Neural progenitor cell (in vitro differentiated cells): ENCODE data around the gene NEDD8. TPM values are rescaled to one million over a fixed set of nuclear protein-coding genes. Genes with fewer than 3 reads are reported as not detected.
A peak's percentile ranks its signal among the peaks of the same experiment; 100 is the strongest.

Experiments
- DNase-seq: peaks from one replicate; pipeline ENCODE4 v3.0.0-alpha.2; 2016; ENCODE audit warnings: low spot score
- H2AFZ ChIP-seq: fragments of 200-600 bp; sonication (generic); replicated peaks from 2 replicates; pipeline ENCODE4 v1.6.1; 2016; ENCODE audit warnings: antibody characterized with exemption
- H3F3A ChIP-seq: fragments of 200-600 bp; sonication (generic); 2 replicates; pipeline ENCODE4 v1.6.1; 2016; ENCODE audit warnings: antibody characterized with exemption, low read depth
- H3K27ac ChIP-seq: fragments of 200-600 bp; sonication (generic); 2 replicates; pipeline ENCODE4 v1.5.1; 2016; ENCODE audit warnings: mild to moderate bottlenecking
- H3K27me3 ChIP-seq: fragments of 200-600 bp; sonication (generic); 2 replicates; pipeline ENCODE4 v1.6.1; 2016; ENCODE audit warnings: mild to moderate bottlenecking, moderate library complexity
- H3K36me3 ChIP-seq: fragments of 200-600 bp; sonication (generic); 2 replicates; pipeline ENCODE4 v1.5.1; 2016
- H3K4me1 ChIP-seq: fragments of 200-600 bp; sonication (generic); 2 replicates; pipeline ENCODE4 v1.6.1; 2016; ENCODE audit warnings: mixed run types
- H3K4me2 ChIP-seq: fragments of 200-600 bp; sonication (generic); 2 replicates; pipeline ENCODE4 v1.6.1; 2016
- H3K4me3 ChIP-seq: fragments of 200-600 bp; sonication (generic); 2 replicates; pipeline ENCODE4 v1.5.1; 2016
- H3K79me2 ChIP-seq: fragments of 200-600 bp; sonication (generic); 2 replicates; pipeline ENCODE4 v1.6.1; 2016; ENCODE audit warnings: low read depth
- H3K9ac ChIP-seq: fragments of 200-600 bp; sonication (generic); 2 replicates; pipeline ENCODE4 v1.6.1; 2016
- H3K9me3 ChIP-seq: fragments of 200-600 bp; sonication (generic); 2 replicates; pipeline ENCODE4 v1.5.1; 2016; ENCODE audit warnings: low read depth
- H4K20me1 ChIP-seq: fragments of 200-600 bp; sonication (generic); 2 replicates; pipeline ENCODE4 v1.6.1; 2016; ENCODE audit warnings: low read depth
- H3K27ac Mint-ChIP-seq: 3 replicates; pipeline ENCODE4 v1.8.0; 2021; ENCODE audit warnings: mixed read lengths
- H3K27me3 Mint-ChIP-seq: 2 replicates; pipeline ENCODE4 v1.8.0; 2022; ENCODE audit warnings: low read depth, mild to moderate bottlenecking, inconsistent platforms, moderate library complexity, mixed read lengths; ENCODE audit not compliant: insufficient read depth
- H3K36me3 Mint-ChIP-seq: 3 replicates; pipeline ENCODE4 v1.8.0; 2021; ENCODE audit warnings: mixed read lengths
- H3K4me1 Mint-ChIP-seq: 3 replicates; pipeline ENCODE4 v1.8.0; 2021; ENCODE audit warnings: mixed read lengths
- H3K4me3 Mint-ChIP-seq: 3 replicates; pipeline ENCODE4 v1.8.0; 2021; ENCODE audit warnings: mild to moderate bottlenecking, moderate library complexity, mixed read lengths
- H3K9me3 Mint-ChIP-seq: 3 replicates; pipeline ENCODE4 v1.8.0; 2020; ENCODE audit warnings: mixed read lengths
- EZH2 ChIP-seq: fragments of 200-600 bp; sonication (generic); IDR thresholded peaks from 2 replicates; pipeline ENCODE4 v1.6.1; 2017; ENCODE audit warnings: antibody characterized with exemption, mild to moderate bottlenecking, moderate library complexity
- EZH2phosphoT487 ChIP-seq: fragments of 200-600 bp; sonication (generic); IDR thresholded peaks from 2 replicates; pipeline ENCODE4 v1.6.1; 2017; ENCODE audit warnings: antibody characterized with exemption
- total RNA-seq: library from RNA; depleted of rRNA; stranded (reverse); fragments of >200 nt; gene quantifications from 2 replicates; pipeline ENCODE4 v1.2.3, GENCODE V29; 2015; ENCODE audit warnings: low replicate concordance
- TF ChIP-seq, protein P1 (sequence below): fragments of 200-600 bp; sonication (generic); IDR thresholded peaks from 2 replicates; pipeline ENCODE4 v1.5.1; 2017; ENCODE audit warnings: antibody characterized with exemption, mild to moderate bottlenecking

The NEDD8 gene
- total RNA-seq, 1 donor from 2014 or later, result 220 TPM

- no peaks in the 10 kb centered on the region for H3K9me3 ChIP-seq
- H3F3A ChIP-seq, result peaks cover 7% of the 10 kb centered on the region
- Mint-ChIP-seq H3K27me3 (peaks cover 2% of the 10 kb centered on the region), H3K4me3 (no peak overlapping the region), H3K4me1 (peaks cover 3% of the 10 kb centered on the region), H3K9me3 (no peaks in the 10 kb centered on the region), H3K27ac (no peak overlapping the region), H3K36me3 (peaks cover 18% of the 10 kb centered on the region)
- H3K27ac ChIP-seq, result no peak overlapping the region
- no peaks in the 10 kb centered on the region for H3K79me2 ChIP-seq
- H3K4me2 ChIP-seq, result no peak overlapping the region
- no peaks in the 10 kb centered on the region for H3K4me1 ChIP-seq
- H3K4me3 ChIP-seq, result no peak overlapping the region
- H2AFZ ChIP-seq, result no peak overlapping the region
- no peaks in the 10 kb centered on the region for H3K36me3 ChIP-seq
- peaks cover 14% of the 10 kb centered on the region for H4K20me1 ChIP-seq
- H3K27me3 ChIP-seq, result no peaks in the 10 kb centered on the region
- TF ChIP-seq, protein P1, sequence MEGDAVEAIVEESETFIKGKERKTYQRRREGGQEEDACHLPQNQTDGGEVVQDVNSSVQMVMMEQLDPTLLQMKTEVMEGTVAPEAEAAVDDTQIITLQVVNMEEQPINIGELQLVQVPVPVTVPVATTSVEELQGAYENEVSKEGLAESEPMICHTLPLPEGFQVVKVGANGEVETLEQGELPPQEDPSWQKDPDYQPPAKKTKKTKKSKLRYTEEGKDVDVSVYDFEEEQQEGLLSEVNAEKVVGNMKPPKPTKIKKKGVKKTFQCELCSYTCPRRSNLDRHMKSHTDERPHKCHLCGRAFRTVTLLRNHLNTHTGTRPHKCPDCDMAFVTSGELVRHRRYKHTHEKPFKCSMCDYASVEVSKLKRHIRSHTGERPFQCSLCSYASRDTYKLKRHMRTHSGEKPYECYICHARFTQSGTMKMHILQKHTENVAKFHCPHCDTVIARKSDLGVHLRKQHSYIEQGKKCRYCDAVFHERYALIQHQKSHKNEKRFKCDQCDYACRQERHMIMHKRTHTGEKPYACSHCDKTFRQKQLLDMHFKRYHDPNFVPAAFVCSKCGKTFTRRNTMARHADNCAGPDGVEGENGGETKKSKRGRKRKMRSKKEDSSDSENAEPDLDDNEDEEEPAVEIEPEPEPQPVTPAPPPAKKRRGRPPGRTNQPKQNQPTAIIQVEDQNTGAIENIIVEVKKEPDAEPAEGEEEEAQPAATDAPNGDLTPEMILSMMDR, result no peak
- no peak for TF ChIP-seq EZH2phosphoT487
- no peak for TF ChIP-seq EZH2
- H3K9ac ChIP-seq, result no peak overlapping the region
- DNase-seq, result no peak
These were observed 53.6 kb downstream of the NEDD8 start for GRCh38 chr14:24178399-24179178.

GRCh38 chr14:24177891-24178290 is 54.3 kb downstream of the NEDD8 start:
- Mint-ChIP-seq H3K4me1 (peaks cover 3% of the 10 kb centered on the region), H3K4me3 (no peak overlapping the region), H3K27ac (no peak overlapping the region), H3K36me3 (peaks cover 15% of the 10 kb centered on the region), H3K27me3 (no peaks in the 10 kb centered on the region), H3K9me3 (peaks cover 2% of the 10 kb centered on the region)
- Histone ChIP-seq H3K79me2 (peaks cover 7% of the 10 kb centered on the region), H3K9ac (no peak overlapping the region), H4K20me1 (peaks cover 21% of the 10 kb centered on the region), H3K27me3 (no peaks in the 10 kb centered on the region), H3K4me2 (no peak overlapping the region), H3K36me3 (no peaks in the 10 kb centered on the region), H3F3A (peaks cover 7% of the 10 kb centered on the region), H3K4me3 (no peak overlapping the region), H3K9me3 (no peaks in the 10 kb centered on the region), H3K27ac (no peak overlapping the region), H2AFZ (no peak overlapping the region), H3K4me1 (peaks cover 4% of the 10 kb centered on the region)
- TF ChIP-seq, protein P1, result no peak
- TF ChIP-seq EZH2phosphoT487 (no peak), EZH2 (no peak)
- no peak for DNase-seq

DNA sequence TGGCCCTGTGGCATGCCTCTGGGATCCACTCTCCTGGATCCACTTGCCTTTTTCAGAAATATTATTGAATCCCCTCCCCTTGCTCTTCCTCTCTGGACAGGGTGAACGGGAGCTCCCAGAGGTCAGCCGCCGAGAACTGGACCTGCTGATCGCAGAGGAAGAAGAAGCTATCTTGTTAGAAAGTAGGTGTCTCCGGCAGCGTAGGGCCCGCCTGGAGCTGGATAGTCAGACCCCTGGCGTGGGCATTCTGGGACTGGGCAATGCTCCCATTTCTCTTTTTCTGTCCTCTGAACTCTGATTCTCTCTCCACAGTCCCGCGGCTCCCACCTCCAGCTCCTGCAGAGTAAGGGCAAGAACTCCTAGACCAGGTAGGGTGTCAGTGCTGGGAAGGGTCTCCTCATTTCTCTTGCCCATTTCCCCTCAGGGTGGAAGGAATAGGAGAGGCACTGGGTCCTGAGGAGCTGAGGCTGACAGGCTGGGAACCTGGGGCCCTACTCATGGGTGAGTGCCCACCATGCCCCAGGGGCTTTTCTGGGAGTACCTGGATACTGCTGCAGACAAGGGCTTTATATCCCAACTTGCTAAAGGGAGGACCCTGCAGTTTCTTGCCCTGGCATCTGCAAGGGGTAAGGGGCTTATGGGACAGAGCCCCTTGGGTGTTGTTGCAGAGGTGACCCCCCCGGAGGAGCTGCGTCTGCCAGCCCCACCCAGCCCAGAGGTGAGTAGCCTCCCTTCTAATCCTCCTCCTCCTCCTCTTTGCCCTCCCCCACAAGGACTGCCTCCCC is 54.9 kb downstream of the NEDD8 start:
- Histone ChIP-seq H3K36me3 (no peaks in the 10 kb centered on the region), H3K79me2 (peaks cover 13% of the 10 kb centered on the region), H3K27me3 (no peaks in the 10 kb centered on the region), H2AFZ (no peak overlapping the region), H3K4me3 (no peak overlapping the region), H3K9ac (peak overlapping the region; percentile 13), H3K4me1 (peaks cover 5% of the 10 kb centered on the region), H4K20me1 (peaks cover 22% of the 10 kb centered on the region), H3K4me2 (no peak overlapping the region), H3K9me3 (no peaks in the 10 kb centered on the region), H3F3A (peaks cover 10% of the 10 kb centered on the region), H3K27ac (no peak overlapping the region)
- H3K27me3 Mint-ChIP-seq, result no peaks in the 10 kb centered on the region
- TF ChIP-seq EZH2, result no peak
- TF ChIP-seq EZH2phosphoT487, result no peak
- TF ChIP-seq, protein P1, result no peak
- peaks cover 4% of the 10 kb centered on the region for H3K4me1 Mint-ChIP-seq
- H3K36me3 Mint-ChIP-seq, result peaks cover 11% of the 10 kb centered on the region
- H3K9me3 Mint-ChIP-seq, result peaks cover 3% of the 10 kb centered on the region
- DNase-seq, result no peak
- H3K27ac Mint-ChIP-seq, result peak overlapping the region; percentile 37
- H3K4me3 Mint-ChIP-seq, result no peak overlapping the region
